Activated CD8-positive, alpha-beta T cell treated with anti-CD3 and anti-CD28 coated beads for 36 hours (primary cell): ENCODE measurements around the gene TFCP2L1. TPM values are rescaled to one million over a fixed set of nuclear protein-coding genes. Genes with fewer than 3 reads are reported as not detected.
"Not testable (repeated sequence)": the region's sequence is repeated elsewhere in the genome, so short reads cannot be mapped to it uniquely, and the experiment has no call there.

Experiments used
- ATAC-seq: fragments of 200-7000 bp; cut with Tn5 transposase; one replicate; pipeline ENCODE4 v1.10.0; 2021; ENCODE audit warnings: mild to moderate bottlenecking, moderate library complexity
- CTCF ChIA-PET: fragments of 350-600 bp; sonication (Branson Sonifier 250); formaldehyde crosslinking; loops from one replicate; lab custom pipeline; 2021; ENCODE audit warnings: antibody characterized with exemption; lab: Charles Lee
- POLR2A ChIA-PET: fragments of 350-600 bp; sonication (Branson Sonifier 250); formaldehyde crosslinking; loops from one replicate; lab custom pipeline; 2021; ENCODE audit warnings: antibody characterized with exemption; lab: Charles Lee
- DNase-seq: peaks from one replicate; pipeline ENCODE4 v3.0.0-alpha.2; 2020
- H3K27ac Mint-ChIP-seq: one replicate; pipeline ENCODE4 v1.8.0; 2021; ENCODE audit warnings: mild to moderate bottlenecking, mixed read lengths
- H3K27me3 Mint-ChIP-seq: one replicate; pipeline ENCODE4 v1.8.0; 2021; ENCODE audit warnings: mixed read lengths
- H3K36me3 Mint-ChIP-seq: one replicate; pipeline ENCODE4 v1.8.0; 2021; ENCODE audit warnings: low read depth, mixed read lengths
- H3K4me1 Mint-ChIP-seq: one replicate; pipeline ENCODE4 v1.8.0; 2021; ENCODE audit warnings: low read depth, mixed read lengths
- H3K4me3 Mint-ChIP-seq: one replicate; pipeline ENCODE4 v1.8.0; 2021; ENCODE audit warnings: mild to moderate bottlenecking, moderate library complexity, mixed read lengths
- H3K9me3 Mint-ChIP-seq: one replicate; pipeline ENCODE4 v1.8.0; 2021; ENCODE audit warnings: mixed read lengths
- intact Hi-C: fragments of 100-400 bp; cut with micrococcal nuclease; formaldehyde crosslinking; loops from one replicate; pipeline ENCODE4 v1.10.0; 2022
- total RNA-seq, 2 experiments: library from RNA; stranded (reverse); gene quantifications; one replicate each; pipeline ENCODE4 v1.2.3, GENCODE V29; 2021
- TF ChIP-seq, protein P1 (sequence below): fragments of 200-600 bp; IDR thresholded peaks from one replicate; pipeline ENCODE4 v1.8.0; 2022; ENCODE audit warnings: antibody characterized with exemption, mild to moderate bottlenecking

The TFCP2L1 gene
- total RNA-seq, 2 experiments from 2014 or later: 0.04 TPM; not detected in 1

DNA sequence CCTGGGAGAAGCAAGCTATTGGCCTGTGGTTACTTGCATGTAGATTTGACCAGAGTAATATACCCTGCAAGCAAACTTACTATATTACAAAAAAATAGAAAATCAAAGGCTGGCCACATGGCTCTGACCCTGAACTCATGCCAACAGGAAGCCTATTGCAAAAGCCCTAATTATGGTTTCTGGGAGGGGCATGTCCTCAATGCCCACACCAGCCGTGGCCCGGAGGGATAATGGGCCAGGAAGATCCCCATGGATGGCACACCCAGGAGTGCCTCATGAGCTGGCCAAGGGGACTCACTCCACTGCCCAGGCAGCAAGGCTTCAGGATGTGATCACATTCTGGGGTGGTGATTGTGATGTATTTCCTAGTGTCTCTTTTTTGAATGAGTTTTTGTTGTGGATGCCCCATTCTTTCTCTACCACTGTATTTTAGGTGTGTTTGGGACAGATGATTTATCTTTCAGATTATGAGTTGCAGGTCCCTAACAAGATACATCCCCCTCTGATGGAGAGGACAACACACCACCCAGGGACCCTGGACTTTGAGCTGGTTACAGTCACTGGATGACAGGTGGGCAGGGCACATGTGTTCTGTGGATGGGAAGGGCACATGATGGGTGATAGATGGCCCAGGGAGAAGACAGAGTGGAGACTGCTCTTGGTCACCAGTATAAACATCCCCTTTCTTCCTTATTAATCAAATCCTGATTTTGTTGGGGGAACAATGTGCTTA is 18.7 kb upstream of the TFCP2L1 start:
- ATAC-seq (no peak), DNase-seq (no peak)
- ChIA-PET POLR2A (no interaction called here), CTCF (interaction anchor here (2.0 kb wide), 1 partner anchor 52 kb away, joined by 4 read pairs; no protein-coding TSS in a partner anchor)
- H3K9me3 Mint-ChIP-seq: no peaks in the 10 kb centered on the region
- H3K36me3 Mint-ChIP-seq: no peaks in the 10 kb centered on the region
- no peak overlapping the region for H3K27ac Mint-ChIP-seq
- TF ChIP-seq, protein P1, sequence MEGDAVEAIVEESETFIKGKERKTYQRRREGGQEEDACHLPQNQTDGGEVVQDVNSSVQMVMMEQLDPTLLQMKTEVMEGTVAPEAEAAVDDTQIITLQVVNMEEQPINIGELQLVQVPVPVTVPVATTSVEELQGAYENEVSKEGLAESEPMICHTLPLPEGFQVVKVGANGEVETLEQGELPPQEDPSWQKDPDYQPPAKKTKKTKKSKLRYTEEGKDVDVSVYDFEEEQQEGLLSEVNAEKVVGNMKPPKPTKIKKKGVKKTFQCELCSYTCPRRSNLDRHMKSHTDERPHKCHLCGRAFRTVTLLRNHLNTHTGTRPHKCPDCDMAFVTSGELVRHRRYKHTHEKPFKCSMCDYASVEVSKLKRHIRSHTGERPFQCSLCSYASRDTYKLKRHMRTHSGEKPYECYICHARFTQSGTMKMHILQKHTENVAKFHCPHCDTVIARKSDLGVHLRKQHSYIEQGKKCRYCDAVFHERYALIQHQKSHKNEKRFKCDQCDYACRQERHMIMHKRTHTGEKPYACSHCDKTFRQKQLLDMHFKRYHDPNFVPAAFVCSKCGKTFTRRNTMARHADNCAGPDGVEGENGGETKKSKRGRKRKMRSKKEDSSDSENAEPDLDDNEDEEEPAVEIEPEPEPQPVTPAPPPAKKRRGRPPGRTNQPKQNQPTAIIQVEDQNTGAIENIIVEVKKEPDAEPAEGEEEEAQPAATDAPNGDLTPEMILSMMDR: no peak
- intact Hi-C loops: no loop called here
- H3K4me3 Mint-ChIP-seq: no peak overlapping the region
- H3K4me1 Mint-ChIP-seq: no peaks in the 10 kb centered on the region
- peaks cover 30% of the 10 kb centered on the region for H3K27me3 Mint-ChIP-seq

DNA sequence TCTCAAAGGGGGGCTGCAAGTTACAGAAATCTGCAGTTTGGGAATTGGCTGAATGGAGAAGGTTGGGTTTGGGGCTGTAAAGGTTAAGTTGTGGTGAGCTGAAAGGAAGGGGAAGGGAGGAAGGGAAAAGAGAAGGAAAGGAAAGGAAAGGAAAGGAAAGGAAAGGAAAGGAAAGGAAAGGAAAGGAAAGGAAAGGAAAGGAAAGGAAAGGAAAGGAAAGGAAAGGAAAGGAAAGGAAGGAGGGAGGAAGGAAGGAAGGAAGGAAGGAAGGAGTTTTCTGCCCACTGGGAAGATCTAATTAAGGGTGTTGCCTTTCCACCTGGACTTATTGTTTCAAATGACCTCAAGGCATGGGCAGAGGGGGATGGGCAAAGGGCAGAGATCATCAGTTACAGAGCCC is 16.2 kb upstream of the TFCP2L1 start:
- peaks cover 22% of the 10 kb centered on the region for H3K27me3 Mint-ChIP-seq
- H3K4me1 Mint-ChIP-seq, H3K27ac Mint-ChIP-seq, H3K9me3 Mint-ChIP-seq, H3K36me3 Mint-ChIP-seq, POLR2A ChIA-PET, ATAC-seq, H3K4me3 Mint-ChIP-seq, intact Hi-C loops, DNase-seq, CTCF ChIA-PET: not testable (repeated sequence)

DNA sequence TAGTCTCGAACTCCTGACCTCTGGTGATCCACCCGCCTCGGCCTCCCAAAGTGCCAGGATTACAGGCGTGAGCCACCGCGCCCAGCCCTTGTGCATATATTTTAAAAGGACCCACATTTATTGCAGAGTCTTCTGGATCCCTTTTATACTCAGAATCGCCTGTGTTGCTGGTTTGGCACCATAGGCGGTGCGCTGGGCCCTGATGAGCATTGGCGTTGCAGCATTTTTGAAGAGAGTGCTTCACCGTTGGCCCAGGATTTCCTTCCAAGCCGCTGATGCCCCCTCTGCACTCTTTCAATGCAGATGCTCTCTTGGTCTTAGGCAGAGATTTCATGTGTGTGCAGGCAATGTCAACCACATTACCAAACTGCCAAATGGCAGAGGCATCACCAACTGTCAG is 13.5 kb upstream of the TFCP2L1 start:
- no peak for DNase-seq
- TF ChIP-seq, protein P1: no peak

DNA sequence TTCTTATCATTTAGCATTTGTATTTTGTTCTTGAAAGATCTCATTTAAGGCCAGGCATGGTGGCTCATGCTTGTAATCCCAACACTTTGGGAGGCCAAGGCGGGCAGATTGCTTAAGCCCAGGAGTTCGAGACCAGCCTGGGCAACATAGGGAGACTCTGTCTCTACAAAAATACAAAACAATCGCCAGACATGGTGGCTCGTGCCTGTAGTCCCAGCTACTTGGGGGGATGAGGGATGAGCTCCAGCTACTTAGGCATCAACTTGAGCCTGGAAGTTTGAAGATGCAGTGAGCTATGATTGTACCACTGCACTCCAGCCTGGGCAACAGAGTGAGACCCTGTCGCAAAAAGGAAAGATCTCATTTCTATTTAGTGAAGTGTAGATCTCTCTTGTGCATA is 12.9 kb upstream of the TFCP2L1 start:
- DNase-seq, H3K36me3 Mint-ChIP-seq, intact Hi-C loops, H3K27ac Mint-ChIP-seq, H3K9me3 Mint-ChIP-seq, POLR2A ChIA-PET, ATAC-seq, H3K4me3 Mint-ChIP-seq, H3K4me1 Mint-ChIP-seq: not testable (repeated sequence)
- peaks cover 12% of the 10 kb centered on the region for H3K27me3 Mint-ChIP-seq
- CTCF ChIA-PET: interaction anchor here (0.5 to 1.0 kb wide), 3 partner anchors 37 to 695 kb away, joined by 3 read pairs; no protein-coding TSS in a partner anchor

More for the DNA sequence above, 13.5 kb upstream of the TFCP2L1 start:
- intact Hi-C loops: no loop called here
- H3K4me1 Mint-ChIP-seq: no peaks in the 10 kb centered on the region
- no peak for ATAC-seq
- POLR2A ChIA-PET: no interaction called here
- no peaks in the 10 kb centered on the region for H3K9me3 Mint-ChIP-seq
- CTCF ChIA-PET: interaction anchor here (0.5 to 1.0 kb wide), 2 partner anchors 36 to 696 kb away, joined by 3 read pairs; no protein-coding TSS in a partner anchor
- H3K4me3 Mint-ChIP-seq: no peak overlapping the region
- no peaks in the 10 kb centered on the region for H3K36me3 Mint-ChIP-seq
- no peak overlapping the region for H3K27ac Mint-ChIP-seq
- H3K27me3 Mint-ChIP-seq: peaks cover 12% of the 10 kb centered on the region

DNA sequence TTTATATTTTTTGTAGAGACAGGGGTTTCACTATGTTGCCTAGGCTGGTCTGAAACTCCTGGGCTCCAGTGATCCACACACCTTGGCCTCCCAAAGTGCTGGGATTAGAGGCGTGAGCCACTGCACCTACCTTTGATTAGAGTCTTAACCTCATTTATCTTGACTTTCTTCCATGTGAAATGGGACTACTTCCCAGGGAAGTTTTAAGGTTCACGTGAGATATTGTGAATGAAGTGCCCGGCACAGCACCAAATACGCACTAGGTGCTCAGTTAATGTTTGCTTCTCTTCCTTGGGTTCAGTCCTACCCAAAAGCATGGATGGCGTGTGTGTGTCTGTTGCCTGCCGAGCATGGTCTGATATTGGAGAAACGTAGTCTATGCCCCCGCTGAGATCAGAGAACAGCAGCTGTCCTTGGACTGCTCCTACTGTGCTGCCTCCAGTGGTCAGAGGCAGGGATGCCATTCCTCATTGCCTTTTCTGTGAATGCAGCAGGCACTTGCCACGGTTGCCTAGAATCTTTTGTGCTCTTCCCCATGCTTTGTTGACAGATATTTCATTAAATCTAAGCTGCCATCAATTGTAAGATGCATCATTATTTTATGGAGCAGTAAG is 12.3 kb upstream of the TFCP2L1 start:
- ChIA-PET POLR2A (no interaction called here), CTCF (interaction anchor here (0.7 to 1.4 kb wide), 3 partner anchors 17 to 57 kb away, joined by 3 read pairs; no protein-coding TSS in a partner anchor)
- ATAC-seq: peak; percentile 65
- Mint-ChIP-seq H3K36me3 (no peaks in the 10 kb centered on the region), H3K27ac (no peak overlapping the region), H3K4me3 (no peak overlapping the region), H3K27me3 (peaks cover 9% of the 10 kb centered on the region), H3K9me3 (no peaks in the 10 kb centered on the region), H3K4me1 (no peaks in the 10 kb centered on the region)
- intact Hi-C loops: no loop called here
- peak; percentile 4 for DNase-seq
- TF ChIP-seq, protein P1: peak; percentile 38
